Amniotic stem cell (primary cell): ENCODE data around the gene SERTM1.

Source experiments
- DNase-seq: peaks from one replicate; lab custom pipeline; 2025; lab: John Stamatoyannopoulos, UW

The SERTM1 gene

GRCh38 chr13:36712290-36712689, 38.5 kb downstream of the SERTM1 start:
- no peak for DNase-seq

- DNase-seq, result peak; percentile 19
Measured at GRCh38 chr13:36712770-36713169, 39.0 kb downstream of the SERTM1 start.

GRCh38 chr13:36713887-36714286, 40.1 kb downstream of the SERTM1 start:
- DNase-seq, result no peak

- no peak for DNase-seq
Measured at GRCh38 chr13:36715841-36716240, 42.0 kb downstream of the SERTM1 start.

GRCh38 chr13:36717017-36717416, 43.2 kb downstream of the SERTM1 start:
- DNase-seq, result no peak

GRCh38 chr13:36717966-36718545, 44.2 kb downstream of the SERTM1 start:
- DNase-seq, result no peak

GRCh38 chr13:36718686-36719085, 44.9 kb downstream of the SERTM1 start:
- no peak for DNase-seq

- DNase-seq, result no peak
Measured at GRCh38 chr13:36724141-36724540, 50.3 kb downstream of the SERTM1 start.

GRCh38 chr13:36725936-36726335, 52.1 kb downstream of the SERTM1 start:
- DNase-seq, result no peak

- DNase-seq, result no peak
Measured at GRCh38 chr13:36728006-36728405, 54.2 kb downstream of the SERTM1 start.

GRCh38 chr13:36736119-36736726, 62.4 kb downstream of the SERTM1 start:
- DNase-seq, result peak; percentile 18

GRCh38 chr13:36737524-36738083, 63.8 kb downstream of the SERTM1 start:
- DNase-seq, result no peak

GRCh38 chr13:36745436-36745835, 71.6 kb downstream of the SERTM1 start:
- no peak for DNase-seq

- DNase-seq, result no peak
Measured at GRCh38 chr13:36746051-36746450, 72.2 kb downstream of the SERTM1 start.
